ENCODE data around the gene GTSE1. TPM values are rescaled to one million over a fixed set of nuclear protein-coding genes. Genes with fewer than 3 reads are reported as not detected.

GTSE1 gene
- total and polyA plus RNA-seq, 4 donors = 3.2 to 12.1 (median 9.1) TPM

DNA sequence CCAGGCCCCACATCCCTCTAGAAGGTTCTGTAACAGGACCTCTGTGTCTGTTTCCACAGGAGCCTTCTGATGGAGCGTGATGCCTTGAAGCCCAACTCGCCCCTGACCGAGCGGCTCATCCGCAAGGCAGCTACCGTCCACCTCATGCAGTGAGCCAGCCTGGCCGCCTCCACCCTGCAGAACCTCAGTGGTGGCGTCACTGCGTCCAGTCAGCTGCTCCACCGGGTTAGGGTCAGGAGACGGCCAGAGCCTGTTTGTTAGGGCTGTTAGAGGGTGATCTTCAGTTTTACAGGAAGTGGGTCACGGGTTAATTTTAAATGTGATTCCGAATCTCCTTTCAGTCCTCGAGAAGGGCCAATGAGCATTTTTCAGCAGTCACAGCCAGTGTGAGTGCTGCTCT is 3.9 kb upstream of the GTSE1 start:
- no peak for DNase-seq (ENCODE audit: low read depth in 4 of 6, low spot score in 6 of 6)

GRCh38 chr22:46293577-46294260 is 3.0 kb upstream of the GTSE1 start:
- peak in 2 of 6 donors; percentile 4 to 67 for DNase-seq (ENCODE audit: low read depth in 4 of 6, low spot score in 6 of 6)
- WGBS (ENCODE audit: insufficient coverage) = 69% methylated on average over 10 of the region's 11 CpGs
- Histone ChIP-seq H3K4me3 (ENCODE audit: low read depth, low read length) (no peak overlapping the region), H3K9me3 (ENCODE audit: control insufficient read depth, insufficient read depth, low read length) (no peaks in the 10 kb centered on the region), H3K36me3 (ENCODE audit: control insufficient read depth, insufficient read depth, low read length) (peaks cover 58% of the 10 kb centered on the region), H3K27me3 (ENCODE audit: control insufficient read depth, insufficient read depth, low read length) (no peaks in the 10 kb centered on the region), H3K27ac (ENCODE audit: low read depth, low read length) (peak overlapping the region; percentile 52), H3K4me1 (ENCODE audit: control insufficient read depth, insufficient read depth, low read length) (peaks cover 25% of the 10 kb centered on the region)

More for the DNA sequence above, 3.9 kb upstream of the GTSE1 start:
- Histone ChIP-seq H3K36me3 (ENCODE audit: control insufficient read depth, insufficient read depth, low read length) (peaks cover 66% of the 10 kb centered on the region), H3K27ac (ENCODE audit: low read depth, low read length) (no peak overlapping the region), H3K9me3 (ENCODE audit: control insufficient read depth, insufficient read depth, low read length) (no peaks in the 10 kb centered on the region), H3K27me3 (ENCODE audit: control insufficient read depth, insufficient read depth, low read length) (no peaks in the 10 kb centered on the region), H3K4me3 (ENCODE audit: low read depth, low read length) (no peak overlapping the region), H3K4me1 (ENCODE audit: control insufficient read depth, insufficient read depth, low read length) (peaks cover 21% of the 10 kb centered on the region)
- 92% methylated on average over 12 of the region's 14 CpGs for WGBS (ENCODE audit: insufficient coverage)

GRCh38 chr22:46294784-46295183 is 1.9 kb upstream of the GTSE1 start:
- H3K27ac ChIP-seq (ENCODE audit: low read depth, low read length) = no peak overlapping the region
- peaks cover 48% of the 10 kb centered on the region for H3K36me3 ChIP-seq (ENCODE audit: control insufficient read depth, insufficient read depth, low read length)
- DNase-seq (ENCODE audit: low read depth in 4 of 6, low spot score in 6 of 6) = no peak
- no peaks in the 10 kb centered on the region for H3K27me3 ChIP-seq (ENCODE audit: control insufficient read depth, insufficient read depth, low read length)
- H3K9me3 ChIP-seq (ENCODE audit: control insufficient read depth, insufficient read depth, low read length) = no peaks in the 10 kb centered on the region
- 78% methylated on average over 2 of the region's 2 CpGs for WGBS (ENCODE audit: insufficient coverage)
- H3K4me3 ChIP-seq (ENCODE audit: low read depth, low read length) = no peak overlapping the region
- peaks cover 25% of the 10 kb centered on the region for H3K4me1 ChIP-seq (ENCODE audit: control insufficient read depth, insufficient read depth, low read length)

- H3K4me3 ChIP-seq (ENCODE audit: low read depth, low read length) = no peak overlapping the region
- H3K36me3 ChIP-seq (ENCODE audit: control insufficient read depth, insufficient read depth, low read length) = peaks cover 41% of the 10 kb centered on the region
- 57% methylated on average over 2 of the region's 4 CpGs for WGBS (ENCODE audit: insufficient coverage)
- no peak for DNase-seq (ENCODE audit: low read depth in 4 of 6, low spot score in 6 of 6)
- no peak overlapping the region for H3K27ac ChIP-seq (ENCODE audit: low read depth, low read length)
- no peaks in the 10 kb centered on the region for H3K9me3 ChIP-seq (ENCODE audit: control insufficient read depth, insufficient read depth, low read length)
- peaks cover 25% of the 10 kb centered on the region for H3K4me1 ChIP-seq (ENCODE audit: control insufficient read depth, insufficient read depth, low read length)
- H3K27me3 ChIP-seq (ENCODE audit: control insufficient read depth, insufficient read depth, low read length) = no peaks in the 10 kb centered on the region
These were observed 1.2 kb upstream of the GTSE1 start for GRCh38 chr22:46295277-46295971.

DNA sequence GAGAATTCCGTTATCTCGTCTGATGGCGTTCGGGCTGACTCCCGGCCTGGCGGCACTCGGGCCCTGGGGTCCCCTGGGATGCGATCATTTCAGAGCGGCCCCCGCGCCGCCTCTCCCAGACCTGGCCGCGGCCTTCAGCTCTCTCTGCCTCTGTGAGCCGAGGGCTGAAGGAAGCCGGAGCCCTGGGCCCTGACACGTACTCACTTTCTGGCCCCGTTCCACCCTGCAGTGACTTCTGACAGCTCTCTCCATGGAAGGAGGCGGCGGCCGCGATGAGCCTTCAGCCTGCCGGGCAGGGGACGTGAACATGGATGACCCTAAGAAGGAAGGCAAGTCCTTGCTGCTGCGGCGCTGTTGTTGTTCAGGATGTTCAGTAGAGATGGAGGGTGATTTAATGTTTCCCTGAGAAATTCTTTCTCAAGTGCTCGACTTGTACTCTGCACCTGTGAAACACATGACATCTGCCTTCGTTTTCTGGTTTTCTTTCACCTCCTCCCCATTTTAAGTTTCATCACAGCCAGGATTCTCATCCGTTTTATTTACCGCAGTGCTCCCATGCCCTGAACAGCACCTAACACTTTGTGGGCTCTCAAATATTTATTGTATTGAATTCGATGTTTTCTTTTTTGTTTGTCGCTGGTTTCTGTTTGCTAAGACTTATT is 612 bp downstream of the GTSE1 start:
- Histone ChIP-seq H3K9me3 (ENCODE audit: control insufficient read depth, insufficient read depth, low read length) (no peaks in the 10 kb centered on the region), H3K4me1 (ENCODE audit: control insufficient read depth, insufficient read depth, low read length) (peaks cover 25% of the 10 kb centered on the region), H3K27me3 (ENCODE audit: control insufficient read depth, insufficient read depth, low read length) (no peaks in the 10 kb centered on the region), H3K27ac (ENCODE audit: low read depth, low read length) (no peak overlapping the region), H3K4me3 (ENCODE audit: low read depth, low read length) (peak overlapping the region; percentile 69), H3K36me3 (ENCODE audit: control insufficient read depth, insufficient read depth, low read length) (peaks cover 23% of the 10 kb centered on the region)
- no peak for DNase-seq (ENCODE audit: low read depth in 4 of 6, low spot score in 6 of 6)
- WGBS (ENCODE audit: insufficient coverage) = 3% methylated on average over 27 of the region's 32 CpGs

- Histone ChIP-seq H3K36me3 (ENCODE audit: control insufficient read depth, insufficient read depth, low read length) (peaks cover 5% of the 10 kb centered on the region), H3K27me3 (ENCODE audit: control insufficient read depth, insufficient read depth, low read length) (no peaks in the 10 kb centered on the region), H3K4me3 (ENCODE audit: low read depth, low read length) (no peak overlapping the region), H3K9me3 (ENCODE audit: control insufficient read depth, insufficient read depth, low read length) (no peaks in the 10 kb centered on the region), H3K4me1 (ENCODE audit: control insufficient read depth, insufficient read depth, low read length) (peaks cover 25% of the 10 kb centered on the region), H3K27ac (ENCODE audit: low read depth, low read length) (no peak overlapping the region)
- DNase-seq (ENCODE audit: low read depth in 4 of 6, low spot score in 6 of 6) = no peak
- WGBS (ENCODE audit: insufficient coverage) = 94% methylated on average over 13 of the region's 13 CpGs
These were observed 2.4 kb downstream of the GTSE1 start for GRCh38 chr22:46299101-46299500.

DNA sequence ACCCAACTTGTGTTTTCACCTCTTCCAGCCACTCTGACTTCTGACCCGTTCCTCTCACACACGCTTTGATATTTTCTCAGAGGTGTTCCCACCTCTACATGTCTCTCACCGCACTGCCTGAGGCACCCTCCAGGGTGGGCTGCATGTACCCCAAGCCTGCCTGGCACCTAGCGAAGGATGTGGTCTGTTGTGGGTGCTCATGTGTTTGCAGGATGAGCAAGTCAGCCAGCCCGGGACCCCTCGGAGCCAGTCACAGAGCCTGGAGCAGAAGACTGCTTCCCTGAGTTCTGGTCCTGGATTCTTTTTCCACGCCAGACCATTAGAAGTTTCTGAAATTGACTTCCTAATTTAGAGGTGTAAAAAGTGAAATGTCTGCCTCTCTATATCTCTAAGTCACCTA is 3.8 kb downstream of the GTSE1 start:
- no peak overlapping the region for H3K27ac ChIP-seq (ENCODE audit: low read depth, low read length)
- H3K9me3 ChIP-seq (ENCODE audit: control insufficient read depth, insufficient read depth, low read length) = no peaks in the 10 kb centered on the region
- no peaks in the 10 kb centered on the region for H3K27me3 ChIP-seq (ENCODE audit: control insufficient read depth, insufficient read depth, low read length)
- peaks cover 21% of the 10 kb centered on the region for H3K4me1 ChIP-seq (ENCODE audit: control insufficient read depth, insufficient read depth, low read length)
- H3K36me3 ChIP-seq (ENCODE audit: control insufficient read depth, insufficient read depth, low read length) = peaks cover 2% of the 10 kb centered on the region
- no peak for DNase-seq (ENCODE audit: low read depth in 4 of 6, low spot score in 6 of 6)
- 91% methylated on average over 4 of the region's 7 CpGs for WGBS (ENCODE audit: insufficient coverage)
- H3K4me3 ChIP-seq (ENCODE audit: low read depth, low read length) = no peak overlapping the region

DNA sequence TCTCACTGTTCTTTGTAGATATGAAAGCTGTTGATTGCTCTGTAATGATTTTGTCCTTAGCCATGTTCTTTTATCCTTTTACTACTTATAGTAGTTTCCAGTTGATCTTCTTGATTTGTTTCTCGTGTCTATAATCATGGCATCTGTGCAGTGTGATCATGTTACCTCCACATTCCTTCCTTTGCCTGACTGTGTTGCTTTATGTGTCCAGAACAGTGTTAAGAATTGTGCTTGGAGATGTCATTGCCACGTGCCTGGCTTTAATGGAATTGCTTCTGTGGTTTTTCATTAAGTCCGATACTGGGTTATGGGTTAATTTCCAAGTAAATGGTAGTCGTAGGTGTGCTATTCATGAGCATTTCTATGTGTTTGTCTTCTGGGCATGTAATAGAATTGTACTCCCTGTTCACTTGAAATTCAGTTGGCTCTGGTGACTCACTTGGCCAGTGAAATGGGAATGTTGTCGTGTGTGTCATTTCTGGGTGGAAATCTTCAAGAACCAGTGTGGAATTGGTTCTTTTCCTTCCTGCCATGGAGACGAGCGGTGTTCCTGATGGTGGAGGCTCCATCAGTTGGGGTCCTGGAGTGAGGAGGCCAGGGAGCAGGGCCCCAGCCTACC is 6.8 kb downstream of the GTSE1 start:
- Histone ChIP-seq H3K9me3 (ENCODE audit: control insufficient read depth, insufficient read depth, low read length) (no peaks in the 10 kb centered on the region), H3K27me3 (ENCODE audit: control insufficient read depth, insufficient read depth, low read length) (no peaks in the 10 kb centered on the region), H3K36me3 (ENCODE audit: control insufficient read depth, insufficient read depth, low read length) (peaks cover 6% of the 10 kb centered on the region), H3K27ac (ENCODE audit: low read depth, low read length) (no peak overlapping the region), H3K4me1 (ENCODE audit: control insufficient read depth, insufficient read depth, low read length) (no peaks in the 10 kb centered on the region), H3K4me3 (ENCODE audit: low read depth, low read length) (no peak overlapping the region)
- WGBS (ENCODE audit: insufficient coverage) = 81% methylated on average over 2 of the region's 7 CpGs
- DNase-seq (ENCODE audit: low read depth in 4 of 6, low spot score in 6 of 6) = no peak

- Histone ChIP-seq H3K36me3 (ENCODE audit: control insufficient read depth, insufficient read depth, low read length) (peaks cover 25% of the 10 kb centered on the region), H3K27me3 (ENCODE audit: control insufficient read depth, insufficient read depth, low read length) (no peaks in the 10 kb centered on the region), H3K27ac (ENCODE audit: low read depth, low read length) (no peak overlapping the region), H3K4me3 (ENCODE audit: low read depth, low read length) (no peak overlapping the region), H3K4me1 (ENCODE audit: control insufficient read depth, insufficient read depth, low read length) (no peaks in the 10 kb centered on the region), H3K9me3 (ENCODE audit: control insufficient read depth, insufficient read depth, low read length) (no peaks in the 10 kb centered on the region)
- WGBS (ENCODE audit: insufficient coverage) = 96% methylated on average over 17 of the region's 23 CpGs
- no peak for DNase-seq (ENCODE audit: low read depth in 4 of 6, low spot score in 6 of 6)
These were observed 11.8 kb downstream of the GTSE1 start for GRCh38 chr22:46308283-46308988.
